Smooth muscle cell (in vitro differentiated cells): ENCODE data around the gene ZNF101. TPM values are rescaled to one million over a fixed set of nuclear protein-coding genes. Genes with fewer than 3 reads are reported as not detected.

ENCODE experiments used
- DNase-seq: peaks from one replicate; lab custom pipeline; 2025; ENCODE audit not compliant: unreplicated experiment; lab: John Stamatoyannopoulos, UW
- H2AFZ ChIP-seq: fragments of 200-600 bp; sonication (generic); 2 replicates; pipeline ENCODE4 v1.6.0; 2016; ENCODE audit warnings: antibody characterized with exemption, low read depth, mild to moderate bottlenecking
- H3F3A ChIP-seq: fragments of 200-600 bp; sonication (generic); 2 replicates; pipeline ENCODE4 v1.6.0; 2017; ENCODE audit warnings: antibody characterized with exemption, low read depth
- H3K27ac ChIP-seq: fragments of 200-600 bp; sonication (generic); 2 replicates; pipeline ENCODE4 v1.5.1; 2016; ENCODE audit warnings: low read depth, mild to moderate bottlenecking
- H3K27me3 ChIP-seq: fragments of 200-600 bp; sonication (generic); 2 replicates; pipeline ENCODE4 v1.6.1; 2016; ENCODE audit warnings: low read depth, mild to moderate bottlenecking
- H3K36me3 ChIP-seq: fragments of 200-600 bp; sonication (generic); 2 replicates; pipeline ENCODE4 v1.5.1; 2016; ENCODE audit warnings: low read depth
- H3K4me1 ChIP-seq: fragments of 200-600 bp; sonication (generic); 2 replicates; pipeline ENCODE4 v1.5.1; 2016; ENCODE audit warnings: low read depth
- H3K4me2 ChIP-seq: fragments of 200-600 bp; sonication (generic); 2 replicates; pipeline ENCODE4 v1.6.0; 2016; ENCODE audit warnings: mild to moderate bottlenecking
- H3K4me3 ChIP-seq: fragments of 200-600 bp; sonication (generic); 2 replicates; pipeline ENCODE4 v1.5.1; 2016; ENCODE audit warnings: mild to moderate bottlenecking
- H3K79me2 ChIP-seq: fragments of 200-600 bp; sonication (generic); 2 replicates; pipeline ENCODE4 v1.6.0; 2016; ENCODE audit warnings: low read depth, mild to moderate bottlenecking
- H3K9ac ChIP-seq: fragments of 200-600 bp; sonication (generic); 2 replicates; pipeline ENCODE4 v1.6.0; 2016; ENCODE audit warnings: low read depth
- H3K9me3 ChIP-seq: fragments of 200-600 bp; sonication (generic); replicated peaks from 2 replicates; pipeline ENCODE4 v1.5.1; 2016; ENCODE audit warnings: low read depth
- H4K20me1 ChIP-seq: fragments of 200-600 bp; sonication (generic); 2 replicates; pipeline ENCODE4 v1.6.0; 2016; ENCODE audit warnings: low read depth
- WGBS: methylation state at CpG from one replicate; pipeline ENCODE4 v1.1.7; 2016; ENCODE audit warnings: low lambda C conversion rate; 5-methylcytosine and 5-hydroxymethylcytosine counted together
- polyA plus RNA-seq: library from polyadenylated mRNA; unstranded; fragments of >200 nt; fragmentation: Nextera tagmentation; extraction: Ambion mirVana; gene quantifications from 2 replicates; pipeline ENCODE4 v1.2.1, GENCODE V29; 2016
- total RNA-seq: library from RNA; depleted of rRNA; stranded (reverse); fragments of >200 nt; gene quantifications from 2 replicates; pipeline ENCODE4 v1.2.3, GENCODE V29; 2014
- TF ChIP-seq, protein P1 (sequence below): fragments of 200-600 bp; sonication (generic); IDR thresholded peaks from 2 replicates; pipeline ENCODE4 v1.5.1; 2017; ENCODE audit warnings: borderline replicate concordance, mild to moderate bottlenecking, antibody characterized with exemption; ENCODE audit not compliant: insufficient read depth, poor library complexity, severe bottlenecking

Gene ZNF101
- total and polyA plus RNA-seq, 2 experiments from 2014 or later = 0.83 to 5.4 TPM

DNA sequence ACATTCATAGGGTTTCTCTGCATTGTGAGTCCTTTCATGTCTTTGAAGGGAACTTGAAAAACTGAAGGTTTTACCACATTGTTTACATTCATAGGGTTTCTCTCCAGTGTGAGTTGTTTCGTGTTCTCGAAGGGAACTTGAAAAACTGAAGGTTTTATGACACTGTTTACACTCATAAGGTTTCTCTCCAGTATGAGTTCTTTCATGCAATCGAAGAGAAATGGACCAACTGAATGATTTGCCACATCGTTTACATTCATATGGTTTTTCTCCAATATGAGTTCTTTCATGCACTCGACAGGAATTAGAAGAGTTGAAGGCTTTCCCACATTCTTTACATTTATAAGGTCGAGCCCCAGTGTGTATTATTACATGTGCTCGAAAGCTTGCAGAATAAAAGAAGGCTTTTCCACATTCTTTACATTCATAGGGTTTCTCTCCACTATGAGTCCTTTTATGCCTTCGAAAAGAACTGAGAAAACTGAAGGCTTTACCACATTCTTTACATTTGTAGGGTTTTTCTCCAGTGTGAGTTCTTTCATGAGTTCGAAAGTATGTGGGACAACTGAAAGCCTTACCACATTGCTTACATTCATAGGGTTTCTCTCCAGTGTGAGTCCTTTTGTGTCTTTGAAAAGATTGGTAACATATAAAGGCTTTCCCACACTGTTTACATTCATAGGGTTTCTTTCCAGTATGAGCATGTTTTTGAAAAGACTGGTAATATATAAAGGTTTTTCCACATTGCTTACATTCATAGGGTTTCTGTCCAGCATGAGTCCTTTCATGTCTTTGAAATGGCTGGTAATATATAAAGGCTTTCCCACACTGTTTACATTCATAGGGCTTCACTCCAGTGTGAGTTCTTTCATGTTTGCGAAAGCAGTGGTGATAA is 43.5 kb downstream of the ZNF101 start:
- 99% methylated on average over 10 of the region's 10 CpGs for WGBS
- H3K27me3 ChIP-seq = no peaks in the 10 kb centered on the region
- peak overlapping the region; percentile 9 for H3K4me3 ChIP-seq
- no peak overlapping the region for H3K27ac ChIP-seq
- peaks cover 6% of the 10 kb centered on the region for H3F3A ChIP-seq
- H3K9ac ChIP-seq = no peak overlapping the region
- H3K36me3 ChIP-seq = peaks cover 64% of the 10 kb centered on the region
- TF ChIP-seq, protein P1, sequence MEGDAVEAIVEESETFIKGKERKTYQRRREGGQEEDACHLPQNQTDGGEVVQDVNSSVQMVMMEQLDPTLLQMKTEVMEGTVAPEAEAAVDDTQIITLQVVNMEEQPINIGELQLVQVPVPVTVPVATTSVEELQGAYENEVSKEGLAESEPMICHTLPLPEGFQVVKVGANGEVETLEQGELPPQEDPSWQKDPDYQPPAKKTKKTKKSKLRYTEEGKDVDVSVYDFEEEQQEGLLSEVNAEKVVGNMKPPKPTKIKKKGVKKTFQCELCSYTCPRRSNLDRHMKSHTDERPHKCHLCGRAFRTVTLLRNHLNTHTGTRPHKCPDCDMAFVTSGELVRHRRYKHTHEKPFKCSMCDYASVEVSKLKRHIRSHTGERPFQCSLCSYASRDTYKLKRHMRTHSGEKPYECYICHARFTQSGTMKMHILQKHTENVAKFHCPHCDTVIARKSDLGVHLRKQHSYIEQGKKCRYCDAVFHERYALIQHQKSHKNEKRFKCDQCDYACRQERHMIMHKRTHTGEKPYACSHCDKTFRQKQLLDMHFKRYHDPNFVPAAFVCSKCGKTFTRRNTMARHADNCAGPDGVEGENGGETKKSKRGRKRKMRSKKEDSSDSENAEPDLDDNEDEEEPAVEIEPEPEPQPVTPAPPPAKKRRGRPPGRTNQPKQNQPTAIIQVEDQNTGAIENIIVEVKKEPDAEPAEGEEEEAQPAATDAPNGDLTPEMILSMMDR = no peak
- peaks cover 84% of the 10 kb centered on the region for H3K9me3 ChIP-seq
- no peaks in the 10 kb centered on the region for H3K4me1 ChIP-seq
- H4K20me1 ChIP-seq = no peaks in the 10 kb centered on the region
- H2AFZ ChIP-seq = no peak overlapping the region
- no peak for DNase-seq
- no peak overlapping the region for H3K4me2 ChIP-seq
- peaks cover 9% of the 10 kb centered on the region for H3K79me2 ChIP-seq

DNA sequence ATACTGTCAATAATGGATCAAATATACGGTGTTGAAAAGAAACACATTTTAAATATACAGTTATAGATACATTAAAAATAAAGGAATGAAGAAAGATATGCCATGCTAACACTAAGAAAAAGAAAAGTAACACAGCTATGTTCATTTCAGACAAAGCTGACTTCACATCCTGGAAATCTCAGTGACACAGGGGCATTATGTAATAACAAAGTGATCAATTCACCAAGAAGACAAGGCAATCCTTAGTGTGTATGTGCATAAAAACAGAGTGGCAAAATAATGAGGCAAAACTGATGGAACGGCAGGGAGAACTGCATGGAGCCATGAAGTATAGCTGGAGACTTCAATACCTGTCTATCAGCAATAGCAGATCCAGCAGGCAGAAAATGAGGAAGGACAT is 51.2 kb downstream of the ZNF101 start:
- H3K36me3 ChIP-seq = peaks cover 46% of the 10 kb centered on the region
- H3F3A ChIP-seq = no peaks in the 10 kb centered on the region
- H2AFZ ChIP-seq = no peak overlapping the region
- H3K4me2 ChIP-seq = no peak overlapping the region
- H3K9ac ChIP-seq = no peak overlapping the region
- H3K4me3 ChIP-seq = no peak overlapping the region
- WGBS = 99% methylated on average over 2 of the region's 2 CpGs
- no peaks in the 10 kb centered on the region for H3K4me1 ChIP-seq
- TF ChIP-seq, protein P1 = no peak
- H3K9me3 ChIP-seq = peaks cover 48% of the 10 kb centered on the region
- H3K27me3 ChIP-seq = no peaks in the 10 kb centered on the region
- peaks cover 59% of the 10 kb centered on the region for H3K79me2 ChIP-seq
- H4K20me1 ChIP-seq = no peaks in the 10 kb centered on the region
- H3K27ac ChIP-seq = no peak overlapping the region
- DNase-seq = no peak

DNA sequence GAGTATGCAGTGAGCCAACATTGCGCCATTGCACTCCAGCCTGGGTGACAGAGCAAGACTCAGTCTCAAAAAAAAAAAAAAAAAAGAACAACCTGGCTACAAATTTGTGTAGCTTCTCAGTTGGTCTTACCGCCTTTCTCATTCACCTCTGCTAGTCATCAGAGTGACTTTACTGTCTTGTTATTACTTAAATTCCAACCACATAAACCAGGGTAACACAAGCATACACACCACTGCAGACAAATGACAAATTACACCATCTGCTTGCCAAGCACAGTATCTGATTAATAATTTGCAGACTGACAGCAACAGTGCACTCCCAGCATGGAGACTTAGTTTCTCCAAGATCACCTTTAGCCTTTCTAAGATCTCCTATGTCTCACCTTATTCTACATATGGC is 53.3 kb downstream of the ZNF101 start:
- H2AFZ ChIP-seq = no peak overlapping the region
- TF ChIP-seq, protein P1 = no peak
- 98% methylated on average over 2 of the region's 2 CpGs for WGBS
- no peak overlapping the region for H3K27ac ChIP-seq
- H3K79me2 ChIP-seq = peaks cover 52% of the 10 kb centered on the region
- H3F3A ChIP-seq = no peaks in the 10 kb centered on the region
- H3K9me3 ChIP-seq = peaks cover 32% of the 10 kb centered on the region
- no peaks in the 10 kb centered on the region for H4K20me1 ChIP-seq
- no peak overlapping the region for H3K4me3 ChIP-seq
- H3K4me1 ChIP-seq = no peaks in the 10 kb centered on the region
- no peak overlapping the region for H3K9ac ChIP-seq
- DNase-seq = no peak
- no peaks in the 10 kb centered on the region for H3K27me3 ChIP-seq
- no peak overlapping the region for H3K4me2 ChIP-seq
- H3K36me3 ChIP-seq = peaks cover 33% of the 10 kb centered on the region
